Activated naive CD4-positive, alpha-beta T cell treated with anti-CD3 and anti-CD28 coated beads, Interleukin-2, amount 10 ng/mL, durations not matched to agents 5 hours and 36 hours (primary cell): ENCODE results near the gene TMEM33. TPM values are rescaled to one million over a fixed set of nuclear protein-coding genes. Genes with fewer than 3 reads are reported as not detected.

Experiments
- total RNA-seq, 2 experiments: library from RNA; stranded (reverse); gene quantifications; one replicate each; pipeline ENCODE4 v1.2.3, GENCODE V29; 2021

The TMEM33 gene, protein sequence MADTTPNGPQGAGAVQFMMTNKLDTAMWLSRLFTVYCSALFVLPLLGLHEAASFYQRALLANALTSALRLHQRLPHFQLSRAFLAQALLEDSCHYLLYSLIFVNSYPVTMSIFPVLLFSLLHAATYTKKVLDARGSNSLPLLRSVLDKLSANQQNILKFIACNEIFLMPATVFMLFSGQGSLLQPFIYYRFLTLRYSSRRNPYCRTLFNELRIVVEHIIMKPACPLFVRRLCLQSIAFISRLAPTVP
- 10 to 100 TPM; 43.3 to 47.8 TPM for total RNA-seq

DNA sequence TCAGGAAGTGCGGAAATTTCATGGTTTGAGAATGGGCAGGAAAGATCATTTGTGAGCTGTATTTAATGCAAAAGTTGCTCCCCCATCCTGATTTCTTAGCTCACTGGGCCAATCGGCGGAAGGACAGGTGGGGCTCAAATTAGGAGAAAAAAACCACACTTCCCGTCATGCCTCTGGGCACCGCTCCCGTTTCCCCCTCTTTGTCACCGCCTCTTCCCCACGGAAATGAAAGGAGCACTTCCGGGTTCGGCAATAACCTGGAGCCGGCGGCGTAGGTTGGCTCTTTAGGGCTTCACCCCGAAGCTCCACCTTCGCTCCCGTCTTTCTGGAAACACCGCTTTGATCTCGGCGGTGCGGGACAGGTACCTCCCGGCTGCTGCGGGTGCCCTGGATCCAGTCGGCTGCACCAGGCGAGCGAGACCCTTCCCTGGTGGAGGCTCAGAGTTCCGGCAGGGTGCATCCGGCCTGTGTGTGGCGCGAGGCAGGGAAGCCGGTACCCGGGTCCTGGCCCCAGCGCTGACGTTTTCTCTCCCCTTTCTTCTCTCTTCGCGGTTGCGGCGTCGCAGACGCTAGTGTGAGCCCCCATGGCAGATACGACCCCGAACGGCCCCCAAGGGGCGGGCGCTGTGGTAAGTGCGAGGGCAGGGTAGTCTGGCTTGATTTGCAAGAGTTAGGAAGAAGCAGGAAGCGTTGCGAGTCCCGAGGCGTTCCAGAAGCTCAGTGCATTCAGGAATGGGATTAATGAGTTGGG is at the start of gene TMEM33:
Gene TMEM33, plus strand, starts transcription at position 529 of the 751 bp plus-strand sequence. Its CDS starts 56 bp downstream, at position 585.

DNA sequence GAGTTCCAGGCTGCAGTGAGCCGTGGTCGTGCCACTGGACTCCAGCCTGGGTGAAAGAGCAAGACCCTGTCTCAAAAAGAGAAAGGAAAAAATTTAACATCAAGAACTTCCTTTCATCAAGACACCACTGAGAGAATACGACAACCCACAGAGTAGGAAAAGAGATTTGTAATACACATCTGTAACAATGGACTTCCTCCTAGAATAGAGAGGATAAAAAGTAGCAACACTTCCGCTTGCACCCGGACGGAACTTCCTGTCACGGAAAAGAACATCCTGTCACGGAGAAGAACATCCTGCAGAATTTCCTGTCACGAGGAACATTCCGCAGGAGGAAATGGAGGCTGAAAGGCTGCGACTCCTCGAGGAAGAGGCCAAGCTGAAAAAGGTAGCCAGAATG is 46.2 kb downstream of the TMEM33 start, which contains the start of gene DCAF4L1:
Gene DCAF4L1, plus strand, starts transcription at position 301 of the 400 bp plus-strand sequence. Its CDS starts 37 bp downstream, at position 338.

DNA sequence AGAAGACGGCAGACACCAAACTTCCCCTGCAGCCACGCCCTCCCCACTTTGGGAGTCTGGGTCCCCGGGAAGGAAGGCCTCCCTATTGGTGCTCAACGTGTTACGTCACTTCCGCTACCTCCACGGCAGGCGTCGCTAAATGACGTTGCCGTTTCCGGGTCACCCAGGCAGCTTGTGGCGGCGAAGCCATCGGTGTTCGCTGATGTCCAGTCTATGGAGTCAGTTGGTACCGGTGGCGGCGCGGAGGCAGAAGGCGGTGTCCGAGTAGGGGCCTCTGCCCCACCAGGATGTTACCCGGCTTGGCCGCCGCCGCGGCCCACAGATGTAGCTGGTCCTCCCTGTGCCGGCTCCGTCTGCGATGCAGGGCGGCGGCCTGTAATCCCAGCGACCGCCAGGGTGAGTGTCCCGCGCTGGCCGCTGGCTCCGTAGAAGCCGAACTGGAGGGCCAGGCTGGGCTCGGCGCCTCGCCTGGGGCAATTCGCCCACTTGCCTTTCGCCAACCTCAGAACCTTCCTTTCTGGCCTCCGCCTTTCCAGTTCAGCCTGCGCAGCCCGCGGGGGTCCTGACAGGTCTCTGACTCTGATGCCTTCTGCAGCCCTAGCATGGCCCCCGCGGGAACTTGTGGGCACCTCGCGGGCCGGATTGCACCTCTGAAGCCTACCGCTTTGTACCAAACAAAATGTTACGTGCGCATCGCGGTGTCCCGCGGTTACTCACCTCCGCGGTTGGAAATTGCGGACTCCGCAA is 55.3 kb downstream of the TMEM33 start, which contains the start of gene SLC30A9:
Gene SLC30A9, plus strand, starts transcription at position 166 of the 747 bp plus-strand sequence. Its CDS starts 122 bp downstream, at position 288.

Other genes starting within 250 kb of the TMEM33 start
- gene PHOX2B, start 186.7 kb upstream of the TMEM33 start, total RNA-seq: not detected
- gene DCAF4L1, start 46.3 kb downstream of the TMEM33 start, total RNA-seq: under 1 TPM; 0.12 to 0.15 TPM
- 10 to 100 TPM; 29.0 to 29.6 TPM for gene SLC30A9, start 55.1 kb downstream of the TMEM33 start, total RNA-seq
- under 1 TPM in 1 of 2 experiments, not detected in 1; 0.05 TPM for gene BEND4, start 217.2 kb downstream of the TMEM33 start, total RNA-seq